HG02759 (cell line): ENCODE results near the gene TMEM198.

ENCODE experiments used
- ATAC-seq: cut with Tn5 transposase; IDR thresholded peaks from one replicate; pipeline ENCODE4 v1.9.1; 2021; ENCODE audit warnings: mild to moderate bottlenecking, moderate library complexity; ENCODE audit not compliant: unreplicated experiment

The TMEM198 gene

DNA sequence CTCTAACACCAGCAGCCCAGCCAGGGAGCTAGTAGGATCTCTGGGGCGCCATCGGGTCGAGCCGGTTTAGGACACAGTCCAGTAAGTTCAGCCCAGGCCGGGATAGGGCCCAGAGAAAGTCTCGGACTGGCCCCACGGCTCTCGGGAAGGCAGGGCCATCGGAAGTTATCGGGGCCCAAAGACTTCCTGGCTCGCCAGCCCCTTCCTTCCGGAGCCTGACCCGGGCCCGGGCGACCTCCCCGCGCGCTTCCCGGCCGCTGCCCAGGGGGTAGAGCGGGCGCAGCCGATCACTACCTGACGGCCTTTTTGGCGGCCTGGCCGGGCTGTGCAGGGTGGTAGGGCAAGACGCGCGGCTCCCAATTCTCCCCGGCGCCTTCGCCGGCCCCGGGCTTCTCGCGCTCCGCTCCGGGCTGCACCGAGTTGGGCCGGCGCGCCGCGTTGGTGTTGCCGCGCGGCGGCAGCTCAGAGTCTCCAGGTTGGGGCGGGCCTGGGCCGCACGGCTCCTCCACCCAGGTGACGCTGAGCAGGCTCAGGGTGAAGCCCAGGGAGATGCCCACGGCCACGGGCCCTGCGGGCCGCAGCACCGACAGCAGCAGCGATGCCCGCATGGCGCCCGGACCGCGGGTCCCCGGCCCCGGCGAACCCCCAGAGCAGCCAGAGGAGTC, 765 bp upstream of the TMEM198 start:
- ATAC-seq = peak; percentile 40

- ATAC-seq = no peak
Measured at GRCh38 chr2:219544567-219544966, 739 bp downstream of the TMEM198 start.

GRCh38 chr2:219545295-219545942, 1.6 kb downstream of the TMEM198 start:
- ATAC-seq = no peak

DNA sequence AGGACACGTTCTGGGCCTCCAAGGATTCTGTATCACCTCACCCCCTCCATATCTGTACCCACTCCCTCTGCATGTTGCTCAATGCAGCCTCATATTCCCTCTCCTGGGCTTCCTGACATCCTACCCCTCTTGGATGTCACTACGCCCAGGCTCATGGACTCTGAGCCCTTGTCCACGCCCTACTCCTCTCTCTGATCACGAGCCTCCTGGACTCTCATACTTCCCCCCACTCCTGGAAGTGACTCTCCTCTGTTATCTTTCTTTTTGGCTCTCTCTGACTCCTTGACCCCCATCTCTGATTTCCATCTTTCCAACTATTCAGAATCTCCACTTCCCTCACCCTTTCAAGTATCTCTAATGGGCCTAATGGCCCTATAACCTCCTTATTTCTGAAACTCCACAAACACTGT, 2.1 kb downstream of the TMEM198 start:
- ATAC-seq = no peak

GRCh38 chr2:219547621-219548020, 3.8 kb downstream of the TMEM198 start:
- ATAC-seq = no peak

DNA sequence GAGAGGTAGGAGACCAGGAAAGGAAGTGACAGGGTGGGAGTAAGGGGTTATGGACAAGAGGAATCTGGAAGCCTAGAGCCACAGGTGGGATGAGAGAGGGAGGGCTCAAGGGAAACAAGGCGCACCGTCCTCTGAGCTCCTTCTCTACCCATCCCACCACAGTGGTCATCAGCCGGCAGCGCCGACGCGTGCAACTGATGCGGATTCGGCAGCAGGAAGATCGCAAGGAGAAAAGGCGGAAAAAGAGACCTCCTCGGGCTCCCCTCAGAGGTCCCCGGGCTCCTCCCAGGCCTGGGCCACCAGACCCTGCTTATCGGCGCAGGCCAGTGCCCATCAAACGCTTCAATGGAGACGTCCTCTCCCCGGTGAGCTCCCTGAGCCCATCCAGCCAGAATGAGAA, 5.2 kb downstream of the TMEM198 start:
- no peak for ATAC-seq

- no peak for ATAC-seq
Measured at GRCh38 chr2:219549619-219550018, 5.8 kb downstream of the TMEM198 start.

- peak; percentile 13 for ATAC-seq
Measured at GRCh38 chr2:219551441-219552381, 7.9 kb downstream of the TMEM198 start.

- ATAC-seq = peak; percentile 94
Measured at GRCh38 chr2:219552382-219553167, 8.7 kb downstream of the TMEM198 start.

DNA sequence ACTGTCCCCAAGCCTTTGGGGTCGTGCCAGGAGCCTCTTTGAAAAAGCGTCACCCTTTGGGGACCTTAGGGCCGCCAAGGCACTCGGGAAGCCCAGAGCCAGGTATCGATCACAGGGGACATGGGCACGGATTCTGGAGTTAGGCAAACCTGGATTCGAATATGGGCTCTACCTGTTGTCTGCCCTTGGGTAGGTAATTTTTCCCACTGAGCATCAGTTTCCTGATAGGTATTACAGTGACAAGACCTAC, 9.3 kb downstream of the TMEM198 start:
- no peak for ATAC-seq

DNA sequence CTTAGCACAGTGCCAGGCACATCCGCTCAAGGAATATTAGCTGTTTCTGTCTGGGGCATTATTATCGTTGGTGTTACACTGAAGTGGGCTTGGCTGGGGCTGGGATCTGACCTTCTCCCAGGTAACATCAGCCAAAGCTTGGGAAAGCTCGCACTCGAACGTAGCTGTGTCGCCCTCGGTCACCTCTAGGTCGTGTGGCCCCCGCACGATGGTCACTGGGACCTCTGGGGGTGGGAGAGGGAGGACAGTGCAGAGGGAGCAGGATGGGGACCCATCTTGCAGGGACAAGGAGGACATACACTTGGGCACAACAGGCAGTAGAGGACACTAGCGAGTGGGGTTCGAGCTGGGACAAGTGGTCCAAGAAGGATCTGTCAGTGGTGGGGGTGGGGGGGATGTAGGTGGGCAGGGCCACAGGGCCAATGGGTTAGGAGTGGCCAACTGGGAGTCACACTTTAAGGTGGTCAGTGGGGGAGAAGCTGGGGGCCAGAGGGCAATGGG, 9.7 kb downstream of the TMEM198 start:
- no peak for ATAC-seq

DNA sequence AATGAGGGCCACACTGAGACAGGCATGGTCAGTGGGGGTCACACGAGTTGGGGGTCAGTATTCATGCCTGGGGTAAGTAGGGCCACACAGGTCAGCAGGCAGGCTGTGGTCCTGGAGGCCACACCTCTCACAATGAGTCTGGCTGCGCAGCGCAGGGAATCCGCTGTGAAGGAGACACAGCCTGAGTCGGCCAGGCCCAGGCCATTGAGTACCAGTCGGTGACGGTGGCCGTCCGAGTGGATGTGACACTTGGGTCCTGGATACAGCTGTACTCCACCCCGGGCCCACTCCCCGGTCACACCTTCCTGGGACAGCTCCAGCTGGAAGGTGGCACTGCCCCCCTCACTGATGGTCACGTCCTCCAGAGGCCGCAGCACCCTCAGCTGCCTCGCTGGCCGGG, 10.5 kb downstream of the TMEM198 start:
- ATAC-seq = no peak

- no peak for ATAC-seq
Measured at GRCh38 chr2:219555956-219556355, 12.1 kb downstream of the TMEM198 start.

GRCh38 chr2:219556413-219556812, 12.6 kb downstream of the TMEM198 start:
- no peak for ATAC-seq

DNA sequence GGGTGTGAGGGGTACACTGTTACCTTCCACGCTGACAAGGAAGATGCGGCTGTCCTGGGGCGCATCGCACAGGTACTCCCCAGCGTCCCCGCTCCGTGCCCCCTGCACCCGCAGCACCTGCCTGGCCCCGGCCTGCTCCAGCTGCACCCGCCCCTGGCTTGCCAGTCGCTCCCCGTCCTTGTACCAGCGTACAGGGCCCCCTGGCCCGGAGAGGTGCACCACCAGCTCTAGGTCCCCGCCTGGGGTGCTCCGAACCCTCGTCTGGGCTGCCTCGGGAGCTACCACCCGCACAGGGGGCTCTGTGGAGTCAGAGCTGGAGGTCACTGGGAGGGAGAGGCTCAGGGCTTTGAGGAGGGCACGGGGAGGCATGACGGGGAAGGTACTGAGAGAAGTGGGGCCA, 13.5 kb downstream of the TMEM198 start:
- ATAC-seq = no peak

DNA sequence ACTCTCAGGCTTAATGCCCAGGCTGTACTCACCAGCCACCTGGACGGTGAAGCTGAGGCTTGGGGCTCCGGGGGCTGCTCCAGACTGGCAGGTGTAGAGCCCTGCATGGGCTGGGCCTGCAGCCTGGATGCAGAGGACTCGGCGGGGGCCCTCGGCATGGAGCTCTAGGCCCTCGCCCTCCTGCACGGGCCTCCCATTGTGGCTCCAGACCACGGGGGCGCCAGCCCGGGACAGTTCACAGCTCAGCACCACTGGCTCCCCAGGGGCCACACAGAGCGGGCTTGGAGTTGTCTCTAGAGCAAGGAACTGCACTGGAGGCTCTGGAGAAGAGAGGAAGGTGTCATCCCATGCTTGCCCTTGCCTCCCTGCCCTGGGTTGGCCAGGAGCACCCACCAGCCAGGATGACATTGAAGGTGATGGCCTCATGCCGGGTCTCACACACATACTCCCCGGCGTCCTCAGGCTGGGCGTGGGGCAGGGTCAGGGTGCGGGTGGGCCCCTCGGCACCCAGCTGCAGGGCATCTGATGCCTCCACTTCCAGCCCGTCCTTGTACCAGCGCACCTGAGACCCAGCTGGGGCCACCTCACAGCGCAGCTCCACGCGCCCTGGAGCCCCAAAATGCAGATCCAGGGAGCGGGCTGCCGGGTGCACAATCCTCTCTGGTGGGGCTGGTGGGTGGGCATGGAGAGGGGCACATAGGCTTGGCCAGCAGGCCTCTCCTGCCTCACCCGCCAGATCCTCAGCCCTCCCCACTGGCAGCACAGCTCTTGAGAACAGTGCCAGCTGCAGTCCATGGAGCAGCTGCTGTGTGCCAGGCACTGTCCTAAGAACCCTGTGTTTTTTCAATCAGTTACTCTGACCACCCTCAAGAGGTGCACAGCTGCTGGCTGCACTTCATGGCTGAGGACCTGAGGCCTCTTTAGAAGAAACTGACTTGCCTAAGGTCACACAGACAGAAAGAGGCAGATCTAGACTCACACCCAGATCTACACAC, 14.3 kb downstream of the TMEM198 start:
- ATAC-seq = no peak

GRCh38 chr2:219559156-219559915, 15.5 kb downstream of the TMEM198 start:
- no peak for ATAC-seq

- ATAC-seq = no peak
Measured at GRCh38 chr2:219560037-219560892, 16.4 kb downstream of the TMEM198 start.
